GM21528 (cell line): ENCODE data around the gene LEF1.

Source experiments
- ATAC-seq: cut with Tn5 transposase; IDR thresholded peaks from one replicate; pipeline ENCODE4 v1.9.1; 2021; ENCODE audit warnings: mild to moderate bottlenecking, moderate library complexity; ENCODE audit not compliant: unreplicated experiment, low FRiP score

The LEF1 gene

DNA sequence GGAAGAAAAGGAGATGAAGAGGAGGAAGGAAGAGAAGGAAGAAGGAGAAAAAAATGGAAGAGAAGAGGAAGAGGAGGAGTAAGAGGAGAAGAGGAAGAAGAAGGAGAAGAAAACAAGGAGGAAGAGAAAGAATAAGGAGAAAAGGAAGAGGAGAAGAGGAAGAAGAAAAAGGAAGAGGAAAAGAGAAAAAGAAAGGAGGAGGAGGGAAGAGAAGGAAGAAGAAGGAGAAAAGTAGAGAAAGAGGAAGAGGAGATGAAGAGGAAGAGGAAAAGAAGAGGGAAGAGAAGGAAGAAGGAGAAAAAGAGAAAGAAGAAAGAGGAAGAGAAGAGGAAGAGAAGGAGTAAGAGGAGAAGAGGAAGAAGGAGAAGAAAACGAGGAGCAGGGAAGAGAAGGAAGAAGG lies 11.8 kb upstream of the LEF1 start:
- no peak for ATAC-seq

DNA sequence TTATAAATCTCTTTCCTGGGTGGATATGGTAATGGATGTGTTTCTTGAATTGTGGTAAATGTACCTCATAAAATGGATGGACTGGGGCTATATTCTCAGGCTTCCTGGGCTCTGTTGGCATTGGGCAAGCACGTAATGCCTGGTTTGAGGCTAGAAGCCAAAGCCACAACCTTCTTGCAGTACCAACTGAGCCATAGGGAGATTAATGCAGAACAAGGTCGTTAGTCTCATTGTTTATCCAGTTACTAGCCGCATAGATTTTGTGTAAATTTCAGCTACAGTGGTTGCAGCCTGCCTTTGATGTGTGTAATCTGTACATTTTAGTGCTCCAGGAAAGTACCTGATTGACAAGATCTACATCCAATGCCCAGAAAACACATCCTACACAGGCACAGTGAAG lies 7.2 kb upstream of the LEF1 start:
- ATAC-seq, result no peak

DNA sequence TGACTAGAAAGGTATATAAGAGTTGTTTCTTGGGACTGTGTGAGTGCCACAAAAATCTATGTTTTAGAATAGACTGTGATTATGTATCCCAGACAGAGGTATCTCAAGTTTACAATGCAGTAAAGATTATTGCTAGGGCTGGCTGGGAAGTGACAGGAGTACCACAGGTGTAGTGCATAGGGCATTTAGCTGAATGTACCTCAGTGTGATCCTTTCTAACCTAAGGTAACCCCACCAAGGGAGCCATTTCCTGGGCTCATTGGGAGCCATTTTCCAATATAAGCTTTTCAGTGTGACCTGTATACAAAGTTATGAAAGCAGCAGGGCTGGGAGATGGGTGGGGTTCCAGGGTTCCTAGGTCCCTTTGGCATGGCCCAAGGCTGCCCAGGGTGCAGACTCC lies 6.1 kb upstream of the LEF1 start:
- ATAC-seq, result no peak

DNA sequence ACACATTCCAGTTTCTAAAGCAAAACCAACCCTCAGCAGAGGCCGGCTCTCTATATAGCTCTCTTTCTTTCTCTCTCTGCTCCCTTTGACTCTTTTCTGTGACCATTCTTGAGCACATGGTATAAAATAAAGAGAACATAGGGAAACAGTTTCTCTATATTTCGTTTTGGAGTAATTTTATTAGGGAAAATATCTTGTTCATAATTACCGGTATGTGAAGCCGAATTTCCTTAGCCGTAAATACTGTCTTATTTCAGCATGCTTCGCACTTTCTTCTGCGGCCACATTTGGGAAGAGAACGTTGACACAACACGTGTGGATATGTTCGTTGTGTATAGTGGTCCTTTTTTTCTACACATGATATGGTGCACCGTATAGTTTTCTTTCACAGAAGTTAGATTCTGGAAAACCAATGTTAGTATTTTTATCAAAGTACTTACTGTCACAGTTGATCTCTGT lies 4.9 kb upstream of the LEF1 start:
- ATAC-seq, result no peak

DNA sequence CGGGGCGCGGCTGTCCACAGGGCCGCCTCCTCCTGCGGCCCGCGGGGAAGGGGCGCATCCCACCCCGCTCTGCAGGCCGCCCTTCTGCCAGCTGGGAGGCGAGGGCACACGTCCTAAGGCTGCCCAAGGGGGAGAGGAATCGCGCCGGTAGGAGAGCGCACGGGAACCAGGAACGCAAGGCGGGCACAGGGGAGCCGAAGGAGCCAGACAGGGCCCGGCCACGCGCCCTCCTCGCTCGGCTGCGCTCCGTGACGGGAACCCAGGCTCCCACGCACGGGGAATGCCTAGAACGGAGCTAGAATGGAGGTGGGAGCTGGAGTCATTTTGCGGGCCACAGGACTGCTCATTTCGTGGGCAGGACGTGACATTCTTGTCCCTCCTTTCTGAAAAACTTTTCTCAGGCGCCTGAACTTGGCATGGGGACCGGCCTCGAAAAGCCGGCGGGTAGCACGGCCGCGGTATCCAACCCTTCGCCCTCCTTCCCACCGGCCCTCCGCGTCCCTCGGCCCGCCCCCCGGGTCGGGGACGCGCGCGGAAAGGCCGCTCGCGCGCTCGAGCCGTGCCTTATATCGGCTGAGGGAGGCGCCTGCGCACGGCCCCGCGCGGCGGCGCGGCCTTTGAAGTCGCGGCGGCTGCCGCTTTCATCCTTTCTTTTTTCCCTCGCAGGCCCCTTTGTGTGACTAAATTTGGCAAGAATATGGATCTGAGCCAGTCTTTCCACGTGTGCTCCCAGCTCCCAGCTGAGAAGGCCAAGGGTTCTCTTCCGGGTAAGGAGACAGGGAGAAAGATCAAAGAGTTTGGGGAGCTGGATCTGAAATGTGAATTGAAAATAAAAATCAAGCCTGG lies 4.2 kb upstream of the LEF1 start:
- ATAC-seq, result peak; percentile 53

DNA sequence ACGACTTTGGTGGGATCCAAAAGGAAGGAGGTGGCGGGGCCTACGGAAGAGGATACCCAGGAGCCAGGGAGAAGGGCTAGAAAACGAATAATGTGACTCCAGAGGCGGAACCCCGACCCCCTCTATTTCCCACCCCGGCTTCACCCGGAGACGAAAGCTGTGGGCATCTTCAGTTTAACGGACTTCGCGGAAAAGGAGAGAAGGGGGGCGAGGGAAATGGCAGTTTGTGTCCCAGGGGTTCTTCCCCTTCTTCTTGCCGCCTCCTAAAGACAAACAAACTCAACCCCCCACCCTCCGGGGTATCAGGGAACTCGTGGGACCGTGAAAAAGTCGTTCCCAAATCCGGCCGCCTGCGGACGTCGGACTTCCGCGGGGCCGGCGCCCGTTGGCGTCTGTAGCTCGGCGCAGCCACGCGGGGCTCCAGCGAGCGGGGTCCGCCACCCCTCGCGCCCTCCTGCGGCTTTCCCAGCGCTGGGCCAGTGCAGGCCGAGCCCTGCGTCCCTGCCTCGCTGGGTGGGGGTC lies 3.6 kb upstream of the LEF1 start:
- ATAC-seq, result peak; percentile 31

DNA sequence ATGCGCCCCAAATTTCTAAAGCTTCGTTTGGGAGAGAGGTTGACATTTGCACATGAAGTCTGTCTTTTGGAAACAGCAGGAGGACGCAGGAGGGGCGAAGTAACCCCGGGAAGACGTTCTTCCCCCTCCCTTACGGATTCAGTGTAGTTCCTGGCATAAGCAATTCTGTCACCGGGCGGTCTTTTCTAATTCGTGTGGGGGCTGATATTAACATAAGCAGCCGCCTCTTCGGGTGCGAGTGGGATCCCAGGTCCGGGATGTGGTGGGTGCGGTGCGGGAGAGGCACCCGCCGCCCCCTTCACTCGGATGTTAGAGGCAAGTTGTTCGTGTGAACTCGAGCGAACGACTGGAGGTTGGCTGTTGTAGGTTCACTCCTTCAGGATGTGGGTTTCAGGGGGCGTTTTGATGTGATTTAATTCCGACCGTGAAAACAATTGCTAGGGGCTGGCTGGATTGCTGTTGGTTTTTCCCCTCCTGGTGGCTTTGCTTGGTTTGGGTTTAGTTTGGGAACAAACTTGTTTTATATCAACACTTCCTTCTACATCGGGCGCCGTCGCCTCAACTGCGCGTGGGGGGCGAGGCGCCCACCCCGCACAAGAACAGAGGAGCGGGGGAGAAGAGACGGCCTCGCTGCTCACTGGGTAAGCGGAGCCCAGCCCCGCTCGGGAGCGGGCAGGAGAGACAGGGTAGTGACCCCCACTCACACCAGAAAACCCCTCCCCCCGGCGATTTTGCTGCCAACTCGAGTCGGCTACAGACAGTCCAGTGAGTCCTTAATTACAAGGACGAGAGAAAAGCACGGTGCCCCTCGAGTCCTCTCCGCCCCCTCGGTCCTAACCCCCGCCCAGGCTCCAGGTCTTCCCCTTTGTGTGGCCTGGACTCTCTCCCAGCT lies 2.9 kb upstream of the LEF1 start:
- ATAC-seq, result no peak

DNA sequence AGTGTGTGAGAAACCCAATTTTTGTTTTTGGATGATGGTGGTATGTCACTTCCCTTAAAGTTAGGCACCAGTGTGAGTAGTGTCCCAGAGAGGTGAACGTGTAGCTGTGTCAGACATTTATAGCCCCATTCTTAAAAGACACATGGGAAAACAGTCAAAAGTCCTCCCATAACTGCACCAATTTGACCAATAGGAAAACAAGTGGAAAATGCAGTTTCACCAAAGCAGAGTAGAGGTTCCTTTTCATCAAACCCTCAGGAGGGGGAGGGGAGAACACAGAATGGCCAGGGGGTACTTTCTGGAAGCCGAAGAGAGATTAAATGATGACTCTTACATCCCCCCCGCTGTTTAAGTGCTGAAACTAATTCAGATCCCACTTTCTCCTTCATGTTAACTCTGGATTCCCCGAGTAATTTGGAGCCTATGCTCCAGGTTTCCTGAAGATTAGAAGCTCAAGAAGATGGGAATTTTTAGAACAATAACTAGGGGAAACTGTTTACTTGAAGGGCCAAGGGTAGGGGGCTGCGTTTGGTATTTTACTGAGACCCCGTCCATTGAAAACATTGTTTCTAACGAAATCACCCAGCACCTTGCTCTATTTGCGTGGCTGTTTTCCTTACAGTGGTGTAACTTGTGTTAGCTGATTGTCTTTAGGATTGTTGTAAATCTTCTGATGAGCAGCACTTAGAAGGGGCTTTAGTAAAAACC lies 2.1 kb upstream of the LEF1 start:
- ATAC-seq, result no peak

DNA sequence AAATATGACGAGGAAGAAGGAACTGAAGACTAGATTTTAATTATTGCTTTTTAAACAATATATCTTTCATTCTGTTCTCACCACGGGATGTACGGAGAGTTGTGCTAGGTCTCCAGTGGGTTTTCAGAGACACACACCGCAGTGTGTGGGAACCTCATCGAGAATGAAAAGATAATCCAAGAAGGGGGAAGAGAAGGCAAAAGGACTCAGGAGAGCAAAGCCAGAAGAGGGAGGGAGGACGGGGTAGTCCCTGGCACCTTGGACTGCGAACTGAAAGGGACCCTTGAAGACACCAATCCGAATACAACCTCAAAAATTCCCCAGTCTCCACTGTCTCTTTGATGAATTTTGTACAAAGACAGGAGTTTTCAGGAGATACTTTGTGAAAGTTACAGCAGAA lies 932 bp upstream of the LEF1 start:
- ATAC-seq, result no peak

DNA sequence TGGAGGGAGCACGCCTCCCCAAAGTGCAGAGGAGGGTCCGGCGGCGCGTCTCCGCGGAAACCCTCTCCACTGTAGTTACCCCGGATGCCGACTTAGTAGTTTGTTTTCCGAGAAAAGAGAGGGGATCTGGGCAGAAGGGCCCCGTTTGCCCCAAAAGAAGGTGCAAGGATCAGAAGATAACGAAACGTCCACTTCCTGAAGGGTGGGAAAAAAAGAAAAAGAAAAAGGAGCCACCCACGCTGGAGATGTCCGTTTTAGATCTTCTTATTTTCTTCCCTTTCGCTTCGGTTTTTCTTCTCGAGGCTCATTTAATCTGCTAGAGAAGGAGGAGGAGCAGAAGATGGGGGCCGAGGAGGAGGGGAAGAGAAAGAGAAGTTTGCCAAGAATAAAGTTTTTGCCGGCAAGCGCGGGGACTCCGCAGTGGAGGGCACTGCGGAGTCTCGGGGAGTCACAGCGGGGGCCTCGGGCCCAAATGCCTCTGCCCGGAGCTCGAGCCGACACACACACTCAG lies 517 bp downstream of the LEF1 start:
- peak; percentile 16 for ATAC-seq

DNA sequence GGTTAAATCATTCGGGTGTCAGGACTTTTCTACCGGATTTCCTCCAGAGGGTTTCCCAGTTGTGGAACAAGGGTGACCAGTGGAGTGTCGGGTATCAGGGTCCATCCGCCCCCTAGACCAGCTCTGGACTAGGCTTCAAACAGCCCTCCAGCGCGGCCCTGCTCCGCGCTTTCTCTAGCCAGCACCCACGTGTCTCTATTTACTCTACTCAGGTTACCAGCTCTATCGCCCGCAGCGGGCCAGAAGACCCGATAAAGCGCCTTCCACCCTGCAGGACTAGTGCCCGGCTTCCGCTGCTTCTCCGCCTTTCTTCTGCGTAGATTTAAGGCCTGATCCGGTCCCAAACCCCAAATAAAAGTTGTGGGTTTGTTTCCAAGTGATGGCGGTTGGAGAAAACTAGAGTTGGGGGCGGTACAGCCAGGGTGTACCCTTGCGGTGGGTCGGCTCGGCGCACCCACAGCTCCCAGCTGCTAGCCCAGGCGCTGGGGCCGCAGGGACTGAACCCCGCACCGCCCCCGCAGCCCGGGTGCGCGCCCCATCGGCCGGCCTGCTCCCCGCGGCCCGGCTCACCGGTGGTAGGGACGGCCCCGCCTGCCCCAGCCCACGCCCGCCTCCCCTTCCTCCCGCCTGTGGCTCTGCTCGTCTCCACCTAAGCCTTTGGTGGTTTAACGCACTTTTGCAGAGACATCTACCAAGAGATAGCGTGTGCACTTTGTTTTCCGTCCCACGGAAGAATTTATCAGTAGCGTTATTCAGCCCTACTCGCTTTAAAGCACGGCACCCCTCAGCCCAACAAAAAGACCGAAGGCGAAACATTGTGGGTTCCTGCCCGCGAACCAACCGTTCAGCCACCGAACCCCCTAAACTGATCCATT lies 2.1 kb downstream of the LEF1 start:
- ATAC-seq, result no peak

DNA sequence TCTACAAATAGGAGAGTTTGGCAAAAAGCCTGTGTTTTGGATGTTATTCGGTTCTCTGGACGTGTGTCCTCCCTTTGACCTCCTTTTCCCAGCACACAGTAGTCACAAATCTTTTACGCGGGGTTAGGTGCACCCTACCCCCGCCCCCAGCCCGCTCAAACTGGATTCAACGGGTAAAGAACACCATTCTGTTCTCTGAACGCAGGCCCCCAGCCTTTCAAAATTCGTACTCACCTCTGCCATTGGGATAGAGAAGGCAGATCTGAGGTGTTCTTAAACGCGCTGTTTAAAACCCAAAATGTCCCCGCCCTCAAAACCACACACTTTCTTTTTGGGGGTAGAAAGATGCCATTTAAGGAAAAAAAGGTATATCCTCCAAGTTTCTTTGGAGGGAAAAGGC lies 2.7 kb downstream of the LEF1 start:
- no peak for ATAC-seq

DNA sequence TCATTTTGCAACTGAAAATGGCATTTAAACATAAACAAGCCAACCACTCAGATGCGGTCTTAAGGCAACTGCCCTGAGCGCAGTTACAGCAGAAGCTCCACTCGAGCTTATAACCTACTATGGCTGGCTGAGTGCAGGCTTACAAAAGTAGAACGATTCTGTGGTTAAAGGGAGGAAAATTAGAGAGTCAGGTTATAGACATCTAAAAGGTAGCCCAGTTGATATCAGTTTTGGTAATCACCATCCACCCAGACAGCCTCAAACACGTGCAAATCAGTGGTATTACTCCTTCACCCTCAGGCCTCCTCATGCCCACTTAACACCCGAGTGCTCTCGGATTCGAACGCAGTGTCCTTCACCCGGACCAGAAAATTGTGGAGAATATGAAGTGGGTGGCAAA lies 3.1 kb downstream of the LEF1 start:
- ATAC-seq, result no peak

DNA sequence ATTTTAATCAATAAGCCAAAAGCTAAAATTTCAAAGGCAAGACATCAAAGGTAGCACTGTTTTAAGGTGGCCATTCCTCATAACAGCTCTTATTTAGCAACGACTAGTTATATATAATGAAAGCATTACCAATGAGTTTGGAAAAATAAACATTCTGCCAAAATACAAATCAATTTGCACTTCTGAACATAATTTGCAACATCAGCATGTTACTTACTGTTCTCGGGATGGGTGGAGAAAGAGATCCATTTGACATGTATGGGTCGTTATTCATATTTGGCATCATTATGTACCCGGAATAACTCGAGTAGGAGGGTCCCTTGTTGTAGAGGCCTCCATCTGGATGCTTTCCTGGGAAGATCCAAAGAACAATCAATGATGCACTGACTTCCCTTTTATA lies 5.4 kb downstream of the LEF1 start:
- no peak for ATAC-seq

DNA sequence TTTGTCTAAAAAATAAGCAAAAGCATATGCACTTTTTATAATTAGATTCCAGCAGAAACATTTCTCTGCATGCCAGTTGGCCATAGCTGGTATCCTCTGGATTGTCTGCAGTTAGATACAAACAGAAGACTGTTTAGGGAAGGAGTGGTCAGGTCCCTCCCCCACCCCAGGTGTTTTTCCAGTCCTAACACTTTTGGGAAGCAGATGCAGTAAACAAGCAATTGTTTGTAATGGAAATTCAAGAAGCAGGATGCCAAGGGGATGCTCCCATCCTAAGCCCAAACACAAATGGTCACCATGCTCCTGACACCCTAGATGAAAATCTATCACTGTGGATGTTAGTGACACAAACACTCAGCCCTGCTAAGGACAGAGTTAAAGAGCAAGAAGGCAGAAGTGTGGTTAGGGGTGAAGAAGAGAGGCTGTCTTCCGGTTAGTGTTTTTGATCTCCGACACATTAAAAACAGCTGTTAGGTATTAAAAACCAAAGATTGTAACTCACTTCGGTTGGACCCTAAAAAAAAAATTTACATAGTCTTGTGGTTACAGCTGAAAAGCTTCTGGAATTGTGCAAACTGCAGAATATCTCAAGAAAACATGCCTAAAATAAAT lies 7.9 kb downstream of the LEF1 start:
- no peak for ATAC-seq

DNA sequence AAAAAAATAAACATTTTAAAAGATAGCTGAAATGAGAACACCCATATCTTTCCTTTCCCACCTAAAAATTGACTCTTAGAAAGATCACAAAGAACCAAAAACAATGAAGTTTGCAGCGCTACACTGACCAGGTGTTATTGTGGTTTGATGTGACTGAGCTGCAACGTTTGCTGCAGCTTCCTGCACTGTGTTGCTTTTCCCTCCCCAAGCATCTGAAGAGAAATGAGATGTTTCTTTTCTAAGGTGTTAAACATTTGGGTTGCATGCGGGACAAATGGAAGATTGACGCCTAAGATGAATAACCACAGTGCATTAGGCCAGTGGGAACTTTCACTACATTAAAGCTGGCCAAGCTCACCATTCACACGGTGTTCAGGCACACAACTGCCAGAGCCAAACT lies 8.9 kb downstream of the LEF1 start:
- ATAC-seq, result no peak

DNA sequence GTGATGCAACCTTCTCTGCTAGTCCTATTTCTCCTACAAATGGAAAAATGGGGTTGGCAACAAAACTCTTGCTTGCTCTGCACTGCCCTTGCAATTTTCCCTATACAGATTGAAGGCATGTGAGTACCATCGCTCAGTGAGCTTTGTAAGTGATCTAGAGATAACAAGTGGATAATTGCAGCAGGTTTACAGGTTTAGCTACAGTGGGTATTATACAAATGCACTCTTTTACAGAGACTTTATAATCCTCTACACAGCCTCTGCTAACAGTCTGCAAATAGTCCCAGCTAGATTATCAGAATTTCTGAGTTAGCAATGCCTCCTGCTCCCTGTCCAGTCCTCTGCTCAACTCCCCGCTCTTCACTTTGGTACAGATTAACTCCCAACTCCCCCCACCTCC lies 11.1 kb downstream of the LEF1 start:
- ATAC-seq, result no peak

DNA sequence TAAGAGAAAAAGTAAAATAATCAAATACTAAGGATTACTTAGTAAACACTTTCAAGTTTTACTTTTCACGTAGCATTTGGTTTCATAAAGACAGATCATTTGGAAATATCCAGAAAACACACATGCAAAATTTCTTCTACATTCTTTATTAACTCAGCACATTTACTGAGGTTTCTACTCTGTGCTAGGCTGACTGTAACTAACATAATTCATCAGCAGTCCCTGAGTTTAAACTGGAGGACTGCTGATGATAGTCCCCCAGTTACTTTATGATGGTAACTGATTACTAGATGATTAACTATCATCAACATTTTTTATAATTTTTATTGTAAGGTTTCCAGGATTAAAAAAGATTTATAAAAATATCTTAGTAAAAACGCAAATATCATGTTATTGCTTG lies 12.3 kb downstream of the LEF1 start:
- ATAC-seq, result no peak

DNA sequence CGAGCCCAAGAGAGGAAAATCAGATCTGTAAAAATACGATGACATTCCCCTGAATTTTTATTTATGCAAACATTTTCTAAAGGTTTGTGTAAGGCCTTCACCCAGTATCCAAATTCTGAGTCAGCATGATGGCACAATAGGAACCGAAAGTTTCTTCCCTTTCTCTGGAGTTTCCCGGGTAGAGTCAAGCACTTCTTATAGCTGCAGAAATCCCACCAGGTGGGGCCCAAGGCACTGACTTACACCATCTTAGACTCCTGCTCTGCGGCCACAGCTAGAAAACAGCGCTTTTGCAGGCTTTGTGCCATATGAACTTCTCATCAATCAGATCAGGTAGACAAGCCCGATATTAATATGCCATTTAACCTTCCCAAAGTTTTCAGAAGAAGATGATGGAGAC lies 13.4 kb downstream of the LEF1 start:
- no peak for ATAC-seq
